Measurements from ENCODE around the gene ARHGEF16. TPM values are rescaled to one million over a fixed set of nuclear protein-coding genes. Genes with fewer than 3 reads are reported as not detected.

Gene ARHGEF16
- 5.0 TPM for polyA plus RNA-seq (2013, experiment 1 of 4)
- 4.1 TPM for polyA plus RNA-seq (2013, experiment 2 of 4)
- 3.8 TPM for polyA plus RNA-seq (2013, experiment 3 of 4)
- 3.2 TPM for polyA plus RNA-seq (2013, experiment 4 of 4)

DNA sequence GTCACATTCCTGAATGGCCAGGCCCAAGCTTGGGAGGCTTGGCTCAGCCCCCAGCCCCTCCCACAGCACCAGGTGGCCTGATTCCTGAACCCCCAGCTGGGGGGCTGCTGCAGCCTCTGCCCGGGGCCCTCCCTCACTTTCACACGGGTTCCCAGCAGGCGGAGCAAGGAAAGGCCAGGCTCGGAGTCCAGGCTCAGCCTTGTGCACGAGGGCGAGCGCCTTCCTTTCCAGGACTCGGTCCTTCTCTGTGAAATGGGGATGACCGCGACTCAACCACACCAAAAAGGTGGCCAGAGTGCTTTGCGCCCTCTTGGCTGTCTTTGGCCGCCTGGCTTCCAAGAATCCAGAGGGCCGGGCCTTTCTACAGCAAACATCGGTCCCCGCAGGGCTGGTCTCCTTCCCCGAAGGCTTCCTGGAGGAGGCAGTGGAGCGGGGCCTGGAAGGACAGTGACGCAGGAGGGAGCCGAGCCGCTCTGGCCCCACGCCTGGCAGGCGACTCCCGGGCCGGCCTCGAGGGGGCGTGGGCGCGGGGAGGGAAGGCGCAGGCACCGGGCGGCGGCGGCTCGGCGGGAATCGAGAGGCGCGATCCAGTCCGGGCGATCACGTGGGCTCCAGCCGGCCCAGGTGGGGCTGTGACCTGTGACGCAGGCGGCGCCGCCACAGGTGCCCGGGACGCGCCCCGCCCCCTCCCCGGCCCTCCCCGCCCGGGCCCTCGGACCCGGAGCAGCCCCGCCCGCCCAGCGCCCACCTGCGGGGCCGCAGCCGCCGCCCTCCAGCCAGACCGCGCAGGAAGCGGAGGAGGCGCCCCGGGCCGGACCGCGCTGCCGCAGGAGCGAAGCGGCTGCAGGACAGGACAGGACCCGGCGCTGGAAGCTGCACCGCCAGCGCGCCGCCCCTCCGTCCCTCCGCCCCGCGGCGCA, at the start of gene ARHGEF16:
ARHGEF16 (plus strand) TSS at position 775 of the 920 bp plus-strand sequence. CDS start 8,420 bp downstream, outside the sequence.
- Histone ChIP-seq H3K36me3 (ENCODE audit: control insufficient read depth, insufficient read depth, low read length) (no peaks in the 10 kb centered on the region), H3K4me3 (ENCODE audit: insufficient read depth, low read depth, low read length) (peak within 1 kb of the TSS; percentile 49), H3K4me1 (ENCODE audit: control insufficient read depth, insufficient read depth, low read length) (peaks cover 8% of the 10 kb centered on the region), H3K27me3 (ENCODE audit: control insufficient read depth, insufficient read depth, low read length, poor library complexity, severe bottlenecking) (peaks cover 13% of the 10 kb centered on the region), H3K27ac (ENCODE audit: insufficient read depth, low read depth, low read length, poor library complexity, severe bottlenecking) (no peak within 1 kb of the TSS), H3K9me3 (ENCODE audit: control insufficient read depth, low read length) (no peaks in the 10 kb centered on the region)
- WGBS, 2 experiments: 5 to 6% methylated on average over 84 of the region's 84 CpGs

DNA sequence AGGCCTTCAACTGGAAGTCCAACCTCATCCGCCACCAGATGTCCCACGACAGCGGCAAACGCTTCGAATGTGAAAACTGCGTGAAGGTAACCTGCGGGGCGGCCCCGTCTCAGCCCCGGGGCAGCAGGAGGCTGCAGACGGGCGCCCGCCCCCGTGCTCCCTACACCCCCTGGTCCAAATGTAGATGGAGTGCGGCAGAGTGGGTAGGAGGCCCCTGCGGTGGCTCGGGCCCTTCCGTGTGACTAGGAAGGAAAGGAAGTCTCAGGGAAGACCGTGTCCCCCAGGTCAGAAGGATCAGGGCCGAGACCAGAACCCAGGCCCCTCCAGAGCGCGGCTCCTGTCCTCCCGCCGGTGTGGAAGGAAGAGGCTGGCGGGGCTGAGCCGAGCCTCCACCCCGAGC, 49.7 kb upstream of the ARHGEF16 start:
- Histone ChIP-seq H3K27ac (ENCODE audit: insufficient read depth, low read depth, low read length, poor library complexity, severe bottlenecking) (no peak overlapping the region), H3K36me3 (ENCODE audit: control insufficient read depth, insufficient read depth, low read length) (no peaks in the 10 kb centered on the region), H3K27me3 (ENCODE audit: control insufficient read depth, insufficient read depth, low read length, poor library complexity, severe bottlenecking) (no peaks in the 10 kb centered on the region), H3K4me1 (ENCODE audit: control insufficient read depth, insufficient read depth, low read length) (peaks cover 23% of the 10 kb centered on the region), H3K9me3 (ENCODE audit: control insufficient read depth, low read length) (no peaks in the 10 kb centered on the region), H3K4me3 (ENCODE audit: insufficient read depth, low read depth, low read length) (no peak overlapping the region)
- 94 to 95% methylated on average over 27 of the region's 27 CpGs for WGBS, 2 experiments

DNA sequence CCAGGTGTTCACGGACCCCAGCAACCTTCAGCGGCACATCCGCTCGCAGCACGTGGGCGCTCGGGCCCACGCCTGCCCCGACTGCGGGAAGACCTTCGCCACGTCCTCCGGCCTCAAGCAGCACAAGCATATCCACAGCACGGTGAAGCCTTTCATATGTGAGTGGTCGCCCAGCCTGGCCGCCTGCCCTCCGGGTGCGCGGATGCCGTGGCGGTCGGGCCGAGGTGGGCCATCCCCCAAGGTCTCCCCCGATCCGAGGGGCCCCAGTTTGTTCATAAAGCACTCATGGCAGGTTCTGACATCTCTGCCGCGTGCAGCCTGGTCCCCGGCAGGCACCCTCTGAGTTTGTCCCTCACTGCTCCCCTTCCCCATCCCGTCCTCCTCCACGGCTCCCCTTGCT, 49.0 kb upstream of the ARHGEF16 start:
- WGBS, 2 experiments: 94 to 95% methylated on average over 30 of the region's 30 CpGs
- Histone ChIP-seq H3K27me3 (ENCODE audit: control insufficient read depth, insufficient read depth, low read length, poor library complexity, severe bottlenecking) (no peaks in the 10 kb centered on the region), H3K4me3 (ENCODE audit: insufficient read depth, low read depth, low read length) (no peak overlapping the region), H3K27ac (ENCODE audit: insufficient read depth, low read depth, low read length, poor library complexity, severe bottlenecking) (no peak overlapping the region), H3K9me3 (ENCODE audit: control insufficient read depth, low read length) (no peaks in the 10 kb centered on the region), H3K4me1 (ENCODE audit: control insufficient read depth, insufficient read depth, low read length) (peaks cover 23% of the 10 kb centered on the region), H3K36me3 (ENCODE audit: control insufficient read depth, insufficient read depth, low read length) (no peaks in the 10 kb centered on the region)

DNA sequence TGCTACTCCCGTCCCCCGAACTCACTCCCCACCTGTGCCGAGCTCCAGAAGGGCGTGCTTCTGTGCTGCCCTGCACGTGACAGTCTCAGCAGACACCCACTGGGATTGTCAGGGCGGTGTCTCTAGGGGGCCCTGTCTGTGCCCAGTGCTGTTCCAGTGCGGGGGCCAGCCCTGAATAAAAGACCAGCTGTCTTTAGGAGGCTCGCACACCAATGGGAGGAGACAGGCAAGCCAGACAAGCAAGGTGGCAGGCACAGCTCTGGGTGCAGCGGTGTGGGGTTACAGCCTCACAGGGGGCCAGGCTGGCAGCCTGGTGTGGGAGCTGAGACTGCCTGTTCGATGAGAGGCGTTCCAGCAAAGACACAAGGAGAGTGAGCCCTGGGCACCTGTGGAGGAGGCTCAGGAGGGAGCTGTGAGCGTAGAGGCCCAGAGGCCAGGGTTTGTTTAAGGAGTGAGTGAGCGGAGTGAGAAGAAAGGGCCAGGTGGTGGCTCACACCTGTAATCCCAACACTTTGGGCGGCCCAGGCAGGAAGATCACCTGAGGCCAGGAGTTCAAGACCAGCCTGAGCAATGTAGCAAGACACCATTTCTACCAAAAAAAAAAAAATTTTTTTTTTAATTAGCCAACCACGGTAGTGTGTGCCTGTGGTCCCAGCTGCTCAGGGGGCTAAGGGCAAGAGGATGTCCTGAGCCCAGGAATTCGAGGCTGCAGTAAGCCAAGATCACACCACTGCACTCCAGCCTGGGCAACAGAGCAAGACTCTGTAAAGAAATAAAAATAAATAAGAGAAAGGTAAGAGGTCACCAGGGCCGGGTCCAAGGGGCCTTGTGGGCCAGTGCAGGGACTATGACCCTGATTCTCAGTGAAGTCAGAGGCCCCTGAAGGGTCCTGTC, 48.2 kb upstream of the ARHGEF16 start:
- H3K4me3 ChIP-seq (ENCODE audit: insufficient read depth, low read depth, low read length): no peak overlapping the region
- no peaks in the 10 kb centered on the region for H3K9me3 ChIP-seq (ENCODE audit: control insufficient read depth, low read length)
- WGBS, 2 experiments: 89 to 90% methylated on average over 17 of the region's 17 CpGs
- H3K27me3 ChIP-seq (ENCODE audit: control insufficient read depth, insufficient read depth, low read length, poor library complexity, severe bottlenecking): no peaks in the 10 kb centered on the region
- no peak overlapping the region for H3K27ac ChIP-seq (ENCODE audit: insufficient read depth, low read depth, low read length, poor library complexity, severe bottlenecking)
- peaks cover 23% of the 10 kb centered on the region for H3K4me1 ChIP-seq (ENCODE audit: control insufficient read depth, insufficient read depth, low read length)
- no peaks in the 10 kb centered on the region for H3K36me3 ChIP-seq (ENCODE audit: control insufficient read depth, insufficient read depth, low read length)

DNA sequence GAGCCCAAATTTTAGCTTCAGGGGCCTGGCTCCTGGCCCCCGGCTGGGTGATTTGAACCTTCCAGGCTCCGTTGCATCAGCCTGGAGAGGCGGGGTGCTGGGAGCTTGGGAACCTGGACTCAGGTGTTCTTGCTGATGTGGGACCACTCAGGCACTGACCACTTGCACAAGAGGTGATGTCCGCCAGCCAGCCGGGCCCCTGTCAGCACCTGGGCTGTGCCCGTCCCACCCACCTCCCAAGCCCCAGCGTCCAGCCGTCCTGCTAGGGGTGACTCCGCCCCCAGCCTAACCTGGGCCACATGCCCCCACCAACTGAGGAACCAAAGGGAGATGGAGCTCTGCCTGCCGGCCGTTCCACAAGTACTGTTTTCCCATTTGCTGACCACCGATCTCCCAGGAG, 47.4 kb upstream of the ARHGEF16 start:
- Histone ChIP-seq H3K27me3 (ENCODE audit: control insufficient read depth, insufficient read depth, low read length, poor library complexity, severe bottlenecking) (no peaks in the 10 kb centered on the region), H3K27ac (ENCODE audit: insufficient read depth, low read depth, low read length, poor library complexity, severe bottlenecking) (no peak overlapping the region), H3K9me3 (ENCODE audit: control insufficient read depth, low read length) (no peaks in the 10 kb centered on the region), H3K4me1 (ENCODE audit: control insufficient read depth, insufficient read depth, low read length) (peaks cover 23% of the 10 kb centered on the region), H3K36me3 (ENCODE audit: control insufficient read depth, insufficient read depth, low read length) (no peaks in the 10 kb centered on the region), H3K4me3 (ENCODE audit: insufficient read depth, low read depth, low read length) (no peak overlapping the region)
- 91 to 95% methylated on average over 12 of the region's 12 CpGs for WGBS, 2 experiments

DNA sequence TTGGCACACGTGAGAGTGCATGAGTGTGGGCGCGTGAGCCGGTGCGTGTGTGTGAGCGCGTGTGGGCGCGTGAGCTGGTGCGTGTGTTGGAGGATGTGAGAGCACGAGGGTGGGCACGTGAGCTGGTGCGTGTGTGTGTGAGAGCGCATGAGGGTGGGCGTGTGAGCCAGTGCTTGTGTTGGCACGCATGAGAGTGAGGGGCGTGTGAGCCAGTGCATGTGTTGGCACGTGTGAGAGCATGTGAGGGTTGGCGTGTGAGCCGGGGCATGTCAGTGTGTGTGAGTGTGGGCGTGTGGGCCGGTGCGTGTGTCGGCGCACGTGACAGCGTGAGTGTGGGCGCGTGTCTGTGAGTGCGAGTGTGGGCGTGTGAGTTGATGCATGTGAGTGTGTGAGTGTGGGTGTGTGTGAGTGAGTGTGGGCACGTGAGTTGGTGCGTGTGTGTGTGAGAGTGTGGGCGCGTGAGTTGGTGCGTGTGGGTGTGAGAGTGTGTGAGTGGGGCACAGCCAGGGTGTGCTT, 45.7 kb upstream of the ARHGEF16 start:
- peaks cover 11% of the 10 kb centered on the region for H3K4me1 ChIP-seq (ENCODE audit: control insufficient read depth, insufficient read depth, low read length)
- no peak overlapping the region for H3K4me3 ChIP-seq (ENCODE audit: insufficient read depth, low read depth, low read length)
- 95 to 97% methylated on average over 36 of the region's 36 CpGs for WGBS, 2 experiments
- H3K9me3 ChIP-seq (ENCODE audit: control insufficient read depth, low read length): no peaks in the 10 kb centered on the region
- no peaks in the 10 kb centered on the region for H3K27me3 ChIP-seq (ENCODE audit: control insufficient read depth, insufficient read depth, low read length, poor library complexity, severe bottlenecking)
- no peaks in the 10 kb centered on the region for H3K36me3 ChIP-seq (ENCODE audit: control insufficient read depth, insufficient read depth, low read length)
- no peak overlapping the region for H3K27ac ChIP-seq (ENCODE audit: insufficient read depth, low read depth, low read length, poor library complexity, severe bottlenecking)

DNA sequence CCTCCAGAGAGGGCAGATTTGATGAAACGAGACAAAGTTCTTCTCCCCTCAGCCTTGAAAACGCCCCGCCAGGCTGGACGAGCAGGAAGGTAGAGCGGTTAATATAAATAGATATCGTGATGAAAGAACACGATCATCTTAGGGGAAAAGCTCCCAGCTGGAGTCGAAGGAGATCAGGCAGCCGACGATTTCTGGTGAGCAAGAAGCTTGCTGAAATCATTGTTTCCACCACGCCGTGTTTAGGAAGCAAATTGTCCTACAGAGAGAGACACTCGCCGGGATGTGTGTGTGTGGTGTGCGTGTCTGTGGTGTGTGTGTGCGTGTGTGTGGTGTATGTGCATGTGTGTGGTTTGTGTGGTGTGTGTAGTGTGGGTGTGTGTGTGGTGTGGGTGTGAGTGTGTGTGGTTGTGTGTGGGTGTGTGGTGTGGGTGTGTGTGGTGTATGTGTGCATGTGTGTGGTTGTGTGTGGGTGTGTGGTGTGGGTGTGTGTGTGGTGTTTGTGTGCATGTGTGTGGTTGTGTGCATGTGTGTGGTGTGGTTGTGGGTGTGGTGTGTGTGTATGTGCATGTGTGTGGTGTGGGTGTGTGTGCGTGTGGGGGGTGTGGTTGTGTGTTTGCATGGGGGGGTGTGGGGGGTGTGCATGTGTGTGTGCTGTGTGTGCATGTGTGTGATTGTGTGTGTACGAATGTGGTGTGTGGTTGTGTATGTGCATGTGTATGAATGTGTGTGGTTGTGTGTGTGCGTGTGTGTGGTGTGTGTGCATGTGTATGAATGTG, 44.9 kb upstream of the ARHGEF16 start:
- Histone ChIP-seq H3K4me3 (ENCODE audit: insufficient read depth, low read depth, low read length) (no peak overlapping the region), H3K4me1 (ENCODE audit: control insufficient read depth, insufficient read depth, low read length) (peaks cover 7% of the 10 kb centered on the region), H3K36me3 (ENCODE audit: control insufficient read depth, insufficient read depth, low read length) (no peaks in the 10 kb centered on the region), H3K27ac (ENCODE audit: insufficient read depth, low read depth, low read length, poor library complexity, severe bottlenecking) (no peak overlapping the region), H3K27me3 (ENCODE audit: control insufficient read depth, insufficient read depth, low read length, poor library complexity, severe bottlenecking) (no peaks in the 10 kb centered on the region), H3K9me3 (ENCODE audit: control insufficient read depth, low read length) (no peaks in the 10 kb centered on the region)
- WGBS, 2 experiments: 93% methylated on average over 19 of the region's 19 CpGs

DNA sequence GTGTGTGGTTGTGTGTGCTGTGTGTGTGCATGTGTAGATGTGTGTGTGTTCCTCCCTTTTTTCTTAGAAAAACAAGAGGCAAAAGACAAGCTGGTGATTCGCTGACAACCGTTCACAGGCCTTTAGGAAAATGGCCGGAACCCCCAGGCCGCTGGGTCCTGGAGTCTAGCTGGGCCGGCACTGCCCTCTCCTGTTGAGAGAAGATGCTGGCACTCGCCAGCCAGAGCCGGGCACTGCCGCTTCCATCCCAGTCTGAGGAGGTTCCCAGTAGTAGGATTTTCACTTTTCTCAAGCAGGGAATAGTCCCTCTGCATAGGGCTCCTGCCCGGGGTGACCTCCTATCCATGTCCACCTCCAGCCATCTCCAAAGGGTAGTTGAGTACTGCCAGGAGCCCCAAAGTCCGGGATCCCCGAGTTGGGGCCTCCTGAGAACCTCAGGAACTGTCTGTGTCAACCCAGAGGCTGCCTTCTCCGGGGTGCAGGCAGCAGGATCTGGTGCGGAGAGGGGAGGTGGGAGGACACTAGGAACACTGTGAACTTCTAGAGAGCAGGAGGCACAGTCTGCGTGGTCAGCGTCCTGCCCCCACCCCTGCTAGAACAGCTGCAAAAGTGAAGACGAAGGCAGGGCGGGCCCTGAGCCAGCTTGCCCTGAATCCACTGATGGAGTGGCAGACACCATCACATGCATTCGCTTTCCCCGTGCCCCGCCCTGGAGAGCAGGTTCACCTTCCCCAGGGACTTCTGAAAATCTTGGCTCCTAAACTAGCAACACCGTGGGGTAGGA, 44.1 kb upstream of the ARHGEF16 start:
- no peak overlapping the region for H3K4me3 ChIP-seq (ENCODE audit: insufficient read depth, low read depth, low read length)
- no peaks in the 10 kb centered on the region for H3K27me3 ChIP-seq (ENCODE audit: control insufficient read depth, insufficient read depth, low read length, poor library complexity, severe bottlenecking)
- H3K36me3 ChIP-seq (ENCODE audit: control insufficient read depth, insufficient read depth, low read length): no peaks in the 10 kb centered on the region
- 80 to 82% methylated on average over 21 of the region's 21 CpGs for WGBS, 2 experiments
- H3K27ac ChIP-seq (ENCODE audit: insufficient read depth, low read depth, low read length, poor library complexity, severe bottlenecking): no peak overlapping the region
- no peaks in the 10 kb centered on the region for H3K9me3 ChIP-seq (ENCODE audit: control insufficient read depth, low read length)
- H3K4me1 ChIP-seq (ENCODE audit: control insufficient read depth, insufficient read depth, low read length): peaks cover 5% of the 10 kb centered on the region

DNA sequence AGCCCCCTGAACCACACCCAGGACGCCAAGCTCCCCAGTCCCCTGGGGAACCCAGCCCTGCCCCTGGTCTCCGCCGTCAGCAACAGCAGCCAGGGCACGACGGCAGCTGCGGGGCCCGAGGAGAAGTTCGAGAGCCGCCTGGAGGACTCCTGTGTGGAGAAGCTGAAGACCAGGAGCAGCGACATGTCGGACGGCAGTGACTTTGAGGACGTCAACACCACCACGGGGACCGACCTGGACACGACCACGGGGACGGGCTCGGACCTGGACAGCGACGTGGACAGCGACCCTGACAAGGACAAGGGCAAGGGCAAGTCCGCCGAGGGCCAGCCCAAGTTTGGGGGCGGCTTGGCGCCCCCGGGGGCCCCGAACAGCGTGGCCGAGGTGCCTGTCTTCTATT, 42.7 kb upstream of the ARHGEF16 start:
- no peaks in the 10 kb centered on the region for H3K27me3 ChIP-seq (ENCODE audit: control insufficient read depth, insufficient read depth, low read length, poor library complexity, severe bottlenecking)
- 91 to 92% methylated on average over 30 of the region's 30 CpGs for whole genome bisulfite sequencing, 2 experiments
- no peak overlapping the region for H3K27ac ChIP-seq (ENCODE audit: insufficient read depth, low read depth, low read length, poor library complexity, severe bottlenecking)
- no peaks in the 10 kb centered on the region for H3K9me3 ChIP-seq (ENCODE audit: control insufficient read depth, low read length)
- H3K36me3 ChIP-seq (ENCODE audit: control insufficient read depth, insufficient read depth, low read length): no peaks in the 10 kb centered on the region
- no peaks in the 10 kb centered on the region for H3K4me1 ChIP-seq (ENCODE audit: control insufficient read depth, insufficient read depth, low read length)
- no peak overlapping the region for H3K4me3 ChIP-seq (ENCODE audit: insufficient read depth, low read depth, low read length)

Measured in ectodermal cell (in vitro differentiated cells).